22Rv1 (cell line): ENCODE data around the gene CCDC97.

ENCODE experiments used
- H3K27ac ChIP-seq: fragments of 450-650 bp; 2 replicates; pipeline ENCODE4 v1.5.1; 2017
- CTCF ChIP-seq: fragments of 450-650 bp; IDR thresholded peaks from 2 replicates; pipeline ENCODE4 v1.5.1; 2017; ENCODE audit warnings: mild to moderate bottlenecking
- ZFX ChIP-seq: fragments of 450-650 bp; IDR thresholded peaks from 2 replicates; pipeline ENCODE4 v1.6.1; 2017; ENCODE audit warnings: antibody characterized with exemption, borderline replicate concordance

The CCDC97 gene

GRCh38 chr19:41310033-41310831 lies at the start of gene CCDC97:
Gene CCDC97, plus strand, starts transcription at chr19:41310172. Its CDS starts 139 bp downstream, at chr19:41310311.
- peak within 1 kb of the TSS; percentile 89 for H3K27ac ChIP-seq
- TF ChIP-seq CTCF (no peak), ZFX (no peak)

- peak overlapping the region; percentile 97; the same call in 1 of the 2 replicates for H3K27ac ChIP-seq
- no peak for TF ChIP-seq CTCF
- TF ChIP-seq ZFX = no peak
These were observed 48.3 kb upstream of the CCDC97 start for GRCh38 chr19:41261474-41262190.

- peak overlapping the region; percentile 97 for H3K27ac ChIP-seq
- TF ChIP-seq ZFX = no peak
- no peak for TF ChIP-seq CTCF
These were observed 46.7 kb upstream of the CCDC97 start for GRCh38 chr19:41263042-41263849.

GRCh38 chr19:41263850-41264580 lies 46.0 kb upstream of the CCDC97 start, which contains the start of gene HNRNPUL1:
Gene HNRNPUL1, plus strand, starts transcription at chr19:41264372. Its CDS starts 132 bp downstream, at chr19:41264504.
- TF ChIP-seq CTCF (peak; percentile 49), ZFX (0 out of 2 replicates have a peak, but pooled peaks have one; percentile 37)
- H3K27ac ChIP-seq = peak within 1 kb of the TSS; percentile 97

GRCh38 chr19:41264581-41265394 lies 45.2 kb upstream of the CCDC97 start:
- peak overlapping the region; percentile 97 for H3K27ac ChIP-seq
- no peak for TF ChIP-seq ZFX
- TF ChIP-seq CTCF = peak; percentile 15; the same call in 1 of the 2 replicates
